ENCODE data around the gene TMEM106B. TPM values are rescaled to one million over a fixed set of nuclear protein-coding genes. Genes with fewer than 3 reads are reported as not detected.

Gene TMEM106B
- polyA plus RNA-seq, 1 experiment: 25.1 TPM

DNA sequence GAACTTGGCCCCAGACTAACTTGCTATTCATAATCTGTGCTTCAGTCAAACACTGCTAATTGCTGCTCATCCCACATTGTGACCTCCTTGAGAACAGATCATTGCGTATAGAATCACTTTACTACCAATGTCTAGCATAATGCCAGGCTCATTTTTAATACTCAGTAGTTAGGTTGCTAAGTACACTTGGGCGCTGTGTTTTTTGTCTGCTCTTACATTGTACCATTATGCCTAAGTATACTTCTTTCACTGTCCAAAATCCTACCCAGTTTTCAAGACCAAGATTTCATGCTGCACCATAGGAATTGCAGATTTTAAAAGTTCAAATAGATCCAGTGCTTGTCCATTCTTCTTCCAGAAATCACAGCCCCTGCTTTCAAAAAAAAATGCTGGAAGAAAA is 32.8 kb upstream of the TMEM106B start:
- POLR2A ChIA-PET: no interaction called here
- H3K36me3 ChIP-seq (ENCODE audit: control insufficient read depth, insufficient read depth, low read length): no peaks in the 10 kb centered on the region
- TF ChIP-seq CTCF (IDR thresholded peaks at IDR 0.05; ENCODE audit: insufficient read depth, low read depth, low read length): no peak

GRCh38 chr7:12194426-12194825 is 16.7 kb upstream of the TMEM106B start:
- ChIA-PET CTCF (no interaction called here), POLR2A (no interaction called here)
- no peaks in the 10 kb centered on the region for H3K36me3 ChIP-seq (ENCODE audit: control insufficient read depth, insufficient read depth, low read length)
- no peaks in the 10 kb centered on the region for H3K27me3 ChIP-seq (ENCODE audit: control insufficient read depth, insufficient read depth, low read length)
- no peak for TF ChIP-seq CTCF (IDR thresholded peaks at IDR 0.05; ENCODE audit: insufficient read depth, low read depth, low read length)
- no peak for DNase-seq (ENCODE audit: low read depth)
- no peak overlapping the region for H3K4me3 ChIP-seq (ENCODE audit: low read depth, low read length)

More for the DNA sequence above, 32.8 kb upstream of the TMEM106B start:
- CTCF ChIA-PET: no interaction called here
- no peak for DNase-seq (ENCODE audit: low read depth)
- no peaks in the 10 kb centered on the region for H3K27me3 ChIP-seq (ENCODE audit: control insufficient read depth, insufficient read depth, low read length)
- no peak overlapping the region for H3K4me3 ChIP-seq (ENCODE audit: low read depth, low read length)

GRCh38 chr7:12196386-12196785 is 14.7 kb upstream of the TMEM106B start:
- ChIA-PET CTCF (no interaction called here), POLR2A (no interaction called here)
- H3K4me3 ChIP-seq (ENCODE audit: low read depth, low read length): no peak overlapping the region
- no peaks in the 10 kb centered on the region; the same call in 1 of the 2 replicates for H3K27me3 ChIP-seq (ENCODE audit: control insufficient read depth, insufficient read depth, low read length)
- H3K36me3 ChIP-seq (ENCODE audit: control insufficient read depth, insufficient read depth, low read length): no peaks in the 10 kb centered on the region
- DNase-seq (ENCODE audit: low read depth): no peak
- TF ChIP-seq CTCF (IDR thresholded peaks at IDR 0.05; ENCODE audit: insufficient read depth, low read depth, low read length): no peak

DNA sequence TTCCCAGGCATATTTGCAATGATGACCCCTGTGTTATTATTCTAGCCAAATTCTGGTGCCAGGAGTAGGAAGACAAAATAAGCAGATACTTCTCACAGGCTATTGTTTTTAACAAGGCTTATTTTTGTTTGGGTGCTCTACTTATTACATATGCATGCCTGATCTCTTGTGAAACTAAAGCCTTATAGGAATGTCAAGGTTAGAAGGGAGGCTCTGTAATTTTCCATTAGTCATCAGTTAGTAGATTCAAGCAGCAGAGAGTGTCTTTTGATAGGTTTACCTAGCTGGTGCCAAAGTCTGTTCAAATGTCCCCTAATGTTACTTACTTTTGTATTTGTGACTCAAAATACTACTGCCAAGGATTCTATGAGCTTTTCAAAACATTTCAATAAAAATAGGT is 11.7 kb upstream of the TMEM106B start:
- POLR2A ChIA-PET: no interaction called here
- H3K4me3 ChIP-seq (ENCODE audit: low read depth, low read length): no peak overlapping the region
- no peak for DNase-seq (ENCODE audit: low read depth)
- H3K27me3 ChIP-seq (ENCODE audit: control insufficient read depth, insufficient read depth, low read length): no peaks in the 10 kb centered on the region; the same call in 1 of the 2 replicates
- CTCF ChIA-PET: interaction anchor here (0.7 kb wide), 3 partner anchors 12 to 93 kb away, joined by 3 read pairs; partner anchors contain the start of gene TMEM106B
- H3K36me3 ChIP-seq (ENCODE audit: control insufficient read depth, insufficient read depth, low read length): no peaks in the 10 kb centered on the region
- no peak for TF ChIP-seq CTCF (IDR thresholded peaks at IDR 0.05; ENCODE audit: insufficient read depth, low read depth, low read length)

DNA sequence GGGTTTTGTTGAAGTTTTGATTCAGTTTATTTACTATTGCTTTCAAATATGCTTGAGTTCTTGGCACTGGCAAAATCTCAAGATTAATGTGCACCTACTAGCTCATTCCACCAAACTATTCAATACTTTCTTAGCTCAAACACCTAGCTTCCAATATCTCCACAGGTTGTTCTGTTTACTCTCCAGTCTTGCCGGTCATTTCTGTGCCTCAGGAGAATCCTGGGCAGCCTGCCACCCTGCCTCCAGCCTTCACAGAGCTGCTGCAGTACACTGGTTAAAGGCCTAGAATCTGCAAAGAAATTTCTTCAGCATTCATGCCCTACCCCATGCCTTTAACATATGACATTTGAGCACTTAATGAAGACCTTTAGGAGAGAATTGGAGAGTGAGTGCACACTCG is 4.0 kb upstream of the TMEM106B start:
- TF ChIP-seq CTCF (IDR thresholded peaks at IDR 0.05; ENCODE audit: insufficient read depth, low read depth, low read length): no peak
- ChIA-PET CTCF (no interaction called here), POLR2A (no interaction called here)
- H3K27me3 ChIP-seq (ENCODE audit: control insufficient read depth, insufficient read depth, low read length): peaks cover 3% of the 10 kb centered on the region; the same call in 1 of the 2 replicates
- no peak for DNase-seq (ENCODE audit: low read depth)
- no peak overlapping the region for H3K4me3 ChIP-seq (ENCODE audit: low read depth, low read length)
- H3K36me3 ChIP-seq (ENCODE audit: control insufficient read depth, insufficient read depth, low read length): no peaks in the 10 kb centered on the region

All from BJ (cell line).